Measurements from ENCODE around the gene NUDCD3. TPM values are rescaled to one million over a fixed set of nuclear protein-coding genes. Genes with fewer than 3 reads are reported as not detected.

NUDCD3 gene
- total and polyA plus RNA-seq, 8 donors, result 12.9 to 147 (median 29.5) TPM

DNA sequence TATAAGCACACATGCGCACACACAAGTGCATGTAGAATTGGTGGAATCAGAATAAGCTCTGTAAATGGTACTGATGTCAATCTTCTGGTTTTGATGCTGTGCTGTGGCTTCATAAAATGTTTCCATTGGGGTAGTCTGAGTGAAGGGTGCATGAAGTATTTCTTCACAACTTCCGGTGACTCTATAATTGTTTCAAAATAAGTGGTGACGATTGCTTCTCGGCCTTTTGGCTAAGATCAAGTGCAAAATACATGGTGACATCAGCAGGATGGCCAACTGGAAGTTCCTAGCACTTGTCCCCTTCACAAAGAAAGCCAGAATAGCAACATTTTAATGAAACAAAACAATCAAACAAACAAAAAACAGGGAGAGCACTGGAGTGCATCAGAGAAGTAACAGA, 123.5 kb downstream of the NUDCD3 start:
- peaks cover 0 to 21% (median 4%) of the 10 kb centered on the region in 3 donors for H3K27me3 ChIP-seq
- TF ChIP-seq EP300 (IDR thresholded peaks at IDR 0.05), result no peak
- no peak for TF ChIP-seq POLR2A (IDR thresholded peaks at IDR 0.05)
- TF ChIP-seq, protein P1, sequence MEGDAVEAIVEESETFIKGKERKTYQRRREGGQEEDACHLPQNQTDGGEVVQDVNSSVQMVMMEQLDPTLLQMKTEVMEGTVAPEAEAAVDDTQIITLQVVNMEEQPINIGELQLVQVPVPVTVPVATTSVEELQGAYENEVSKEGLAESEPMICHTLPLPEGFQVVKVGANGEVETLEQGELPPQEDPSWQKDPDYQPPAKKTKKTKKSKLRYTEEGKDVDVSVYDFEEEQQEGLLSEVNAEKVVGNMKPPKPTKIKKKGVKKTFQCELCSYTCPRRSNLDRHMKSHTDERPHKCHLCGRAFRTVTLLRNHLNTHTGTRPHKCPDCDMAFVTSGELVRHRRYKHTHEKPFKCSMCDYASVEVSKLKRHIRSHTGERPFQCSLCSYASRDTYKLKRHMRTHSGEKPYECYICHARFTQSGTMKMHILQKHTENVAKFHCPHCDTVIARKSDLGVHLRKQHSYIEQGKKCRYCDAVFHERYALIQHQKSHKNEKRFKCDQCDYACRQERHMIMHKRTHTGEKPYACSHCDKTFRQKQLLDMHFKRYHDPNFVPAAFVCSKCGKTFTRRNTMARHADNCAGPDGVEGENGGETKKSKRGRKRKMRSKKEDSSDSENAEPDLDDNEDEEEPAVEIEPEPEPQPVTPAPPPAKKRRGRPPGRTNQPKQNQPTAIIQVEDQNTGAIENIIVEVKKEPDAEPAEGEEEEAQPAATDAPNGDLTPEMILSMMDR (IDR thresholded peaks at IDR 0.05), result no peak
- no peak for TF ChIP-seq POLR2AphosphoS5 (IDR thresholded peaks at IDR 0.05)
- H3K4me1 ChIP-seq, result no peaks in the 10 kb centered on the region
- 56 to 93% (median 91%) methylated on average over 4 of the region's 4 CpGs for WGBS, 5 donors
- DNase-seq, result no peak
- no peak overlapping the region for H3K27ac ChIP-seq
- intact Hi-C loops (cut with DNase I; ENCODE audit: low total_unique reads), result no loop called here
- H3K36me3 ChIP-seq, result no peaks in the 10 kb centered on the region
- no peak overlapping the region for H3K4me3 ChIP-seq
- no peaks in the 10 kb centered on the region for H3K9me3 ChIP-seq

DNA sequence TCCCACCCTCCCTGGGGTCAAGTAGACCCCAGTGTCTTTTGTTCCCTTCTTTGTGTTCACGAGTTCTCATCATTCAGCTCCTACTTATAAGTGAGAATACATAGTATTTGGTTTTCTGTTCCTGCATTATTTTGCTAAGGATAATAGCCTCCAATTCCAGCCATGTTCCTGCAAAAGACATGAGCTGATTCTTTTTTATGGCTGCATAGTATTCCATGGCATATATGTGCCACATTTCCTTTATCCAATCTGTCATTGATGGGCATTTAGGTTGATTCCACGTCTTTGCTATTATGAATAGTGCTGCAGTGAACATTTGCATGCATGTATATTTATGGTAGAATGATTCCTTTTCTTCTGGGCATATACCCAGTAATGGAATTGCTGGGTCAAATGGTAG, 136.8 kb downstream of the NUDCD3 start:
- Histone ChIP-seq H3K4me3 (no peak overlapping the region), H3K4me1 (no peaks in the 10 kb centered on the region), H3K27me3 (peaks cover 0 to 4% (median 0%) of the 10 kb centered on the region in 3 donors), H3K36me3 (no peaks in the 10 kb centered on the region), H3K27ac (no peak overlapping the region), H3K9me3 (peaks cover 0 to 18% (median 10%) of the 10 kb centered on the region in 4 donors)
- no peak for DNase-seq
- intact Hi-C loops (cut with DNase I; ENCODE audit: low total_unique reads), result no loop called here
- WGBS, 5 donors, result 52 to 81% (median 59%) methylated on average over 2 of the region's 2 CpGs
- TF ChIP-seq EP300 (IDR thresholded peaks at IDR 0.05) (no peak), POLR2AphosphoS5 (IDR thresholded peaks at IDR 0.05) (no peak), POLR2A (IDR thresholded peaks at IDR 0.05) (no peak)
- TF ChIP-seq, protein P1 (IDR thresholded peaks at IDR 0.05), result no peak

DNA sequence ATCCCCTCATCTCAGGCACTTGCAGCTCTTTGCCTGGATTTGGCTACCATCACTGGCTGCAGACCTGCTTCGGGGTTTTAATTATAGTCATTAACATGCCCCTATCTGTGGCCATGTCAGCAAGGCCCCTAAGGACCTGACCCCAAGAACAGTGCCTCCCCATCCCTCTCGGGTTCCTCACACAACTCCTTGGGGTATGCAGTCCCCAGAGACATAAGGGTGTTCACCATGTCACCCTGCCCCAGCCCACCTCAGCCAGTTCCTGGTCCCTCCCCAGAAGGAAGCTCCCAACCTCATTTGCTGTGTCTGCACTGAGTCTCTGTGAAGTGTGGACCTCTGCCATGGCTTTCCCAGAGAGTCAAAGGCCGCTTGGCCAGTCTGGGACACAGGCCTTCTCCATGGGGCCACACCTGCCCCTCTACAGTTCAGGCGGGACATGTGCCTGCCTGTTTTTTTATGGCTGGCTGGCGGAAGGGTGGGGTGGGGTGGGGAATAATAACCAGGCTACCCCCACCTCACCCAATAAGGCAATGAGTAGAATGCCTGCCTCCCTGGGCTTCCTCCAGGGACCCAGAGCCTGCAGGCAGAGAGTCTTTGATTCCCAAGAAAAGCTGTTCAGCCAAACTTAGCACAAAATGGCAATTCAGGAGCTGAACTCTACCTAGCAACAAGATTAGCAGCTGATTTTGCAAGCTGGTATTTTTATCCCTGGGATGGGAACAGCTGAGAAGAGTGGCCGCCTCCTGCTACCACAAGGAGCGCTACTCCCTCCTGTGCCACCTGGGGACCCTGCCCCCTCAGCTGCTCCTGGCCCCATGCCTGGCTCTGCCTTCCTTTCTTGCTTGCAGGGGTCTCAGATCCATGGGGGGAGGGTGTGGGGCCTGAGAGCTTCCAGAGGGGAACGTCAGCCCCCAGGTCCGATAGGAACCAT, 141.3 kb downstream of the NUDCD3 start:
- WGBS, 5 donors, result 70 to 79% (median 75%) methylated on average over 6 to 9 of the region's 9 CpGs
- Histone ChIP-seq H3K36me3 (no peaks in the 10 kb centered on the region), H3K9me3 (peaks cover 0 to 7% (median 3%) of the 10 kb centered on the region in 4 donors), H3K27me3 (peaks cover 0 to 4% (median 0%) of the 10 kb centered on the region in 3 donors), H3K4me1 (no peaks in the 10 kb centered on the region), H3K27ac (no peak overlapping the region), H3K4me3 (no peak overlapping the region)
- intact Hi-C loops (cut with DNase I; ENCODE audit: low total_unique reads), result no loop called here
- TF ChIP-seq EP300 (IDR thresholded peaks at IDR 0.05) (no peak), POLR2A (IDR thresholded peaks at IDR 0.05) (no peak), POLR2AphosphoS5 (IDR thresholded peaks at IDR 0.05) (no peak)
- TF ChIP-seq, protein P1 (IDR thresholded peaks at IDR 0.05), result no peak
- no peak for DNase-seq

DNA sequence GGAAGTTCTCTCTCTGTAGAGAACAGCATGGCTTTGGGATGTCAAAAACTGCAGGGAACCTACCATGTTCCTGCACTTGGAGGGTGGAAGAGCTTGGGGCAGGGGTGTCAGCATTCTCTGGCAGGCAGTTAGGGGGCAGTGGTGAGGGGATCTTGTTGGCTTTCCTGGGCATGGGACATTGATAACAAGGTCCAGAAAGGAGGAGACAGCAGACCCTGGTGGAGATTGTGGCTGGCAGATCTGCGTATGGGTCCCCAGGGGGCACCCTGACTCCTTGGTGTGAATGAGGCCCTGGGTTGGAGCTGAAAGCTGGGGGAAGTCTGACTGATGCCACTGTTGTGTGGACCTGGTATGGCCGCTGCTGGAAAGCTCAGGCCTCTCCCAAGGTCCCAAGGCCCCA, 142.2 kb downstream of the NUDCD3 start:
- no peak for TF ChIP-seq POLR2AphosphoS5 (IDR thresholded peaks at IDR 0.05)
- TF ChIP-seq EP300 (IDR thresholded peaks at IDR 0.05), result no peak
- TF ChIP-seq, protein P1 (IDR thresholded peaks at IDR 0.05), result no peak
- TF ChIP-seq POLR2A (IDR thresholded peaks at IDR 0.05), result no peak
- H3K4me3 ChIP-seq, result no peak overlapping the region
- peaks cover 0 to 4% (median 0%) of the 10 kb centered on the region in 3 donors for H3K27me3 ChIP-seq
- H3K36me3 ChIP-seq, result no peaks in the 10 kb centered on the region
- intact Hi-C loops (cut with DNase I; ENCODE audit: low total_unique reads), result no loop called here
- WGBS, 5 donors, result 78 to 92% (median 89%) methylated on average over 2 of the region's 2 CpGs
- no peak overlapping the region for H3K27ac ChIP-seq
- no peak for DNase-seq
- peaks cover 0 to 8% (median 1%) of the 10 kb centered on the region in 4 donors for H3K9me3 ChIP-seq
- H3K4me1 ChIP-seq, result no peaks in the 10 kb centered on the region
